ENCODE results near the gene TRAF3. TPM values are rescaled to one million over a fixed set of nuclear protein-coding genes. Genes with fewer than 3 reads are reported as not detected.
"Not testable (repeated sequence)": the region's sequence is repeated elsewhere in the genome, so short reads cannot be mapped to it uniquely, and the experiment has no call there.

Gene TRAF3
- total RNA-seq, 2 donors from 2014 or later = 12.2 to 15.7 TPM

- no peak for ATAC-seq
- no peak for DNase-seq
- intact Hi-C loops (cut with DNase I) = no loop called here
Observed at GRCh38 chr14:102821252-102821651, 44.0 kb downstream of the TRAF3 start.

- ATAC-seq (no peak), DNase-seq (no peak)
- intact Hi-C loops (cut with DNase I) = no loop called here
Observed at GRCh38 chr14:102822311-102822863, 45.1 kb downstream of the TRAF3 start.

- intact Hi-C loops (cut with DNase I); ATAC-seq; DNase-seq: not testable (repeated sequence)
Observed at GRCh38 chr14:102822887-102823286, 45.6 kb downstream of the TRAF3 start.

GRCh38 chr14:102823546-102823945 is 46.3 kb downstream of the TRAF3 start:
- intact Hi-C loops (cut with DNase I) = no loop called here

GRCh38 chr14:102824832-102825231 is 47.6 kb downstream of the TRAF3 start:
- intact Hi-C loops (cut with DNase I) = no loop called here
- ATAC-seq = peak; percentile 91 to 95
- DNase-seq = peak; percentile 54

More at GRCh38 chr14:102823546-102823945, 46.3 kb downstream of the TRAF3 start:
- no peak for DNase-seq
- no peak for ATAC-seq

- peak; percentile 9 to 15 for ATAC-seq
- intact Hi-C loops (cut with DNase I) = no loop called here
- DNase-seq = no peak
Observed at GRCh38 chr14:102825307-102826095, 48.3 kb downstream of the TRAF3 start.

- DNase-seq = no peak
- ATAC-seq = no peak
- intact Hi-C loops (cut with DNase I) = no loop called here
Observed at GRCh38 chr14:102826161-102826560, 48.9 kb downstream of the TRAF3 start.

GRCh38 chr14:102826751-102827675 is 49.8 kb downstream of the TRAF3 start:
- ATAC-seq = no peak
- intact Hi-C loops (cut with DNase I) = no loop called here
- DNase-seq = no peak

- intact Hi-C loops (cut with DNase I) = no loop called here
- no peak for ATAC-seq
- DNase-seq = no peak
Observed at GRCh38 chr14:102827716-102828115, 50.5 kb downstream of the TRAF3 start.

- DNase-seq = no peak
- intact Hi-C loops (cut with DNase I) = no loop called here
- ATAC-seq = peak in 1 of 2 donors; percentile 35
Observed at GRCh38 chr14:102828151-102828550, 50.9 kb downstream of the TRAF3 start.

- ATAC-seq (no peak), DNase-seq (no peak)
- intact Hi-C loops (cut with DNase I) = no loop called here
Observed at GRCh38 chr14:102829016-102829548, 51.8 kb downstream of the TRAF3 start.

GRCh38 chr14:102830474-102831045 is 53.3 kb downstream of the TRAF3 start:
- ATAC-seq (no peak), DNase-seq (no peak)
- intact Hi-C loops (cut with DNase I) = no loop called here

- intact Hi-C loops (cut with DNase I) = no loop called here
- DNase-seq (no peak), ATAC-seq (peak in 1 of 2 donors; percentile 26)
Observed at GRCh38 chr14:102831163-102831804, 54.0 kb downstream of the TRAF3 start.

- intact Hi-C loops (cut with DNase I) = no loop called here
- DNase-seq = no peak
- no peak for ATAC-seq
Observed at GRCh38 chr14:102833341-102833740, 56.1 kb downstream of the TRAF3 start.

- no peak for ATAC-seq
- intact Hi-C loops (cut with DNase I) = no loop called here
- no peak for DNase-seq
Observed at GRCh38 chr14:102833991-102834390, 56.7 kb downstream of the TRAF3 start.

- DNase-seq = no peak
- ATAC-seq = no peak
- intact Hi-C loops (cut with DNase I) = no loop called here
Observed at GRCh38 chr14:102835959-102836358, 58.7 kb downstream of the TRAF3 start.

- intact Hi-C loops (cut with DNase I) = not testable (repeated sequence)
Observed at GRCh38 chr14:102837120-102837519, 59.9 kb downstream of the TRAF3 start.

GRCh38 chr14:102838501-102838900 is 61.3 kb downstream of the TRAF3 start:
- intact Hi-C loops (cut with DNase I) = no loop called here
- DNase-seq (no peak), ATAC-seq (no peak)

More at GRCh38 chr14:102837120-102837519, 59.9 kb downstream of the TRAF3 start:
- not testable (repeated sequence) for DNase-seq, ATAC-seq

GRCh38 chr14:102840115-102840514 is 62.9 kb downstream of the TRAF3 start:
- no peak for DNase-seq
- intact Hi-C loops (cut with DNase I) = no loop called here
- no peak for ATAC-seq
